Liver (tissue), 9 donors: ENCODE results near the gene PLA2G15. TPM values are rescaled to one million over a fixed set of nuclear protein-coding genes. Genes with fewer than 3 reads are reported as not detected.

Experiments
- DNase-seq: peaks from one replicate; pipeline ENCODE4 v3.0.0-alpha.2; 2017; ENCODE audit warnings: low spot score
- H3K27ac ChIP-seq, 2 donors: one replicate each; pipeline ENCODE4 v1.7.0; 2013; ENCODE audit warnings: inconsistent platforms in 2 of 2, low read length in 2 of 2, control low read depth in 1 of 2, low read depth in 1 of 2, mild to moderate bottlenecking in 1 of 2
- H3K27me3 ChIP-seq, 4 donors: one replicate each; pipeline versions ENCODE4 v1.6.1 to v1.7.0; 2013; ENCODE audit warnings: low read length in 3 of 4, inconsistent platforms in 1 of 4, mild to moderate bottlenecking in 1 of 4, moderate library complexity in 1 of 4; ENCODE audit not compliant: control insufficient read depth in 4 of 4, insufficient read depth in 4 of 4
- H3K36me3 ChIP-seq, 4 donors: one replicate each; pipeline versions ENCODE4 v1.6.1 to v1.7.0; 2013; ENCODE audit warnings: low read length in 3 of 4, mild to moderate bottlenecking in 3 of 4, low read depth in 1 of 4, moderate library complexity in 1 of 4; ENCODE audit not compliant: control insufficient read depth in 4 of 4, insufficient read depth in 3 of 4
- H3K4me1 ChIP-seq, 4 donors: one replicate each; pipeline versions ENCODE4 v1.6.1 to v1.7.0; 2013; ENCODE audit warnings: low read length in 3 of 4, mild to moderate bottlenecking in 3 of 4, moderate library complexity in 1 of 4; ENCODE audit not compliant: control insufficient read depth in 4 of 4, insufficient read depth in 4 of 4
- H3K4me3 ChIP-seq, 3 donors: one replicate each; pipeline versions ENCODE4 v1.6.1 to v1.7.0; 2013; ENCODE audit warnings: low read length in 3 of 3, control low read depth in 1 of 3, low read depth in 1 of 3, mild to moderate bottlenecking in 1 of 3
- H3K9ac ChIP-seq, 2 donors: one replicate each; pipeline ENCODE4 v1.7.0; 2013; ENCODE audit warnings: low read length in 2 of 2, mild to moderate bottlenecking in 2 of 2, moderate library complexity in 2 of 2, control low read depth in 1 of 2, low read depth in 1 of 2
- H3K9me3 ChIP-seq, 4 donors: one replicate each; pipeline versions ENCODE4 v1.6.1 to v1.7.0; 2013; ENCODE audit warnings: low read length in 3 of 4; ENCODE audit not compliant: control insufficient read depth in 4 of 4
- FOXA2 ChIP-seq: IDR thresholded peaks from 2 replicates; pipeline ENCODE4 v1.6.1; 2016; ENCODE audit warnings: antibody characterized with exemption
- GABPA ChIP-seq, 2 donors: IDR thresholded peaks in 1 of 2; conservative IDR thresholded peaks in 1 of 2; 2 replicates each; pipeline ENCODE4 v1.6.1; 2016; ENCODE audit warnings: antibody characterized with exemption in 2 of 2, mild to moderate bottlenecking in 1 of 2, moderate library complexity in 1 of 2
- HNF4G ChIP-seq: IDR thresholded peaks from 2 replicates; pipeline ENCODE4 v1.6.1; 2016; ENCODE audit warnings: antibody characterized with exemption
- RAD21 ChIP-seq, 2 donors: IDR thresholded peaks; 2 replicates each; pipeline ENCODE4 v1.6.1; 2016; ENCODE audit warnings: antibody characterized with exemption in 2 of 2, mild to moderate bottlenecking in 2 of 2
- RXRA ChIP-seq, 2 donors: IDR thresholded peaks; 2 replicates each; pipeline ENCODE4 v1.6.1; 2017 to 2018; ENCODE audit warnings: antibody characterized with exemption in 2 of 2, mild to moderate bottlenecking in 1 of 2
- TAF1 ChIP-seq: conservative IDR thresholded peaks from 2 replicates; pipeline ENCODE4 v1.6.1; 2016; ENCODE audit warnings: antibody characterized with exemption, mild to moderate bottlenecking
- YY1 ChIP-seq: IDR thresholded peaks from 2 replicates; pipeline ENCODE4 v1.6.1; 2016; ENCODE audit warnings: antibody characterized with exemption, mild to moderate bottlenecking
- WGBS: extraction: QIAGEN DNeasy Blood & Tissue Kit; methylation state at CpG from one replicate; pipeline ENCODE4 v1.1.7; 2013; 5-methylcytosine and 5-hydroxymethylcytosine counted together
- polyA plus RNA-seq, 2 donors: library from polyadenylated mRNA; stranded (reverse) in 1 of 2; unstranded in 1 of 2; fragments of 200-250 nt in 1 of 2; fragments of >200 nt in 1 of 2; fragmentation: Nextera tagmentation in 1 of 2; extraction: Ambion mirVana in 1 of 2; gene quantifications; one replicate each; pipeline versions ENCODE4 v1.2.1 to v1.2.3, GENCODE V29; 2013 to 2015
- total RNA-seq, 2 donors: library from RNA; depleted of rRNA; stranded (reverse); fragments of >200 nt; gene quantifications; one replicate each; pipeline ENCODE4 v1.2.3, GENCODE V29; 2014
- TF ChIP-seq, protein P1 (sequence below): IDR thresholded peaks from 2 replicates; pipeline ENCODE4 v1.6.1; 2016; ENCODE audit warnings: antibody characterized with exemption, mild to moderate bottlenecking
- TF ChIP-seq, protein P2 (sequence below): IDR thresholded peaks from 2 replicates; pipeline ENCODE4 v1.6.1; 2016; ENCODE audit warnings: antibody characterized with exemption
- TF ChIP-seq, protein P3 (sequence below): fragments of 150-350 bp; IDR thresholded peaks from 2 replicates; pipeline ENCODE4 v1.5.1; 2017; ENCODE audit warnings: improper control_type of control experiment, low read depth, low read length; ENCODE audit not compliant: missing input control
- TF ChIP-seq, protein P4 (sequence below): IDR thresholded peaks from 2 replicates; pipeline ENCODE4 v1.6.1; 2016; ENCODE audit warnings: antibody characterized with exemption
- donor health status: healthy.
- donor health status: healthy.
- donor health status: healthy.
- donor health status: healthy.
- donor health status: healthy.

Gene PLA2G15
- total and polyA plus RNA-seq, 4 donors = 4.5 to 19.8 (median 15.1) TPM

DNA sequence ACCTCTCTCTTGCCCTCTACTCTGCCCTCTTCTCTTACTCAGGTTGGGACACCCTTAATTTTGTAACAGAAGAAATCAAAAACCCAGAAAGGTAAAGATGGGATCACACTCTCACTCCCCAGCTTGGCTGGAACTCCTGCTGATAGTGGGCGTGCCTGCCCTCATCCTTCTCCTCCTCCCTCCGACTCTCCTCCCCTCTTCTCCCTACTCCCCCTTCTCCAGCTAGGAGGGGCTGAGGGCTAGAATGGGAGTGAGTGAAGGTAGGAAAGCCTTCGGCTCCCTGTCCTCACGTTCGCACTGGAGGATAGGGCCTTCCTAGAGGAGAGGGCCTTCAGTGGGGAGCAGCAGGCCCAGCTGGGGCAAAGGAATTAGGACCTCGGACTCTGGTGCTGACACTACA, 45.3 kb downstream of the PLA2G15 start (continued):
- TF ChIP-seq, protein P1, sequence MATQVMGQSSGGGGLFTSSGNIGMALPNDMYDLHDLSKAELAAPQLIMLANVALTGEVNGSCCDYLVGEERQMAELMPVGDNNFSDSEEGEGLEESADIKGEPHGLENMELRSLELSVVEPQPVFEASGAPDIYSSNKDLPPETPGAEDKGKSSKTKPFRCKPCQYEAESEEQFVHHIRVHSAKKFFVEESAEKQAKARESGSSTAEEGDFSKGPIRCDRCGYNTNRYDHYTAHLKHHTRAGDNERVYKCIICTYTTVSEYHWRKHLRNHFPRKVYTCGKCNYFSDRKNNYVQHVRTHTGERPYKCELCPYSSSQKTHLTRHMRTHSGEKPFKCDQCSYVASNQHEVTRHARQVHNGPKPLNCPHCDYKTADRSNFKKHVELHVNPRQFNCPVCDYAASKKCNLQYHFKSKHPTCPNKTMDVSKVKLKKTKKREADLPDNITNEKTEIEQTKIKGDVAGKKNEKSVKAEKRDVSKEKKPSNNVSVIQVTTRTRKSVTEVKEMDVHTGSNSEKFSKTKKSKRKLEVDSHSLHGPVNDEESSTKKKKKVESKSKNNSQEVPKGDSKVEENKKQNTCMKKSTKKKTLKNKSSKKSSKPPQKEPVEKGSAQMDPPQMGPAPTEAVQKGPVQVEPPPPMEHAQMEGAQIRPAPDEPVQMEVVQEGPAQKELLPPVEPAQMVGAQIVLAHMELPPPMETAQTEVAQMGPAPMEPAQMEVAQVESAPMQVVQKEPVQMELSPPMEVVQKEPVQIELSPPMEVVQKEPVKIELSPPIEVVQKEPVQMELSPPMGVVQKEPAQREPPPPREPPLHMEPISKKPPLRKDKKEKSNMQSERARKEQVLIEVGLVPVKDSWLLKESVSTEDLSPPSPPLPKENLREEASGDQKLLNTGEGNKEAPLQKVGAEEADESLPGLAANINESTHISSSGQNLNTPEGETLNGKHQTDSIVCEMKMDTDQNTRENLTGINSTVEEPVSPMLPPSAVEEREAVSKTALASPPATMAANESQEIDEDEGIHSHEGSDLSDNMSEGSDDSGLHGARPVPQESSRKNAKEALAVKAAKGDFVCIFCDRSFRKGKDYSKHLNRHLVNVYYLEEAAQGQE = no peak
- TF ChIP-seq TAF1 = no peak

DNA sequence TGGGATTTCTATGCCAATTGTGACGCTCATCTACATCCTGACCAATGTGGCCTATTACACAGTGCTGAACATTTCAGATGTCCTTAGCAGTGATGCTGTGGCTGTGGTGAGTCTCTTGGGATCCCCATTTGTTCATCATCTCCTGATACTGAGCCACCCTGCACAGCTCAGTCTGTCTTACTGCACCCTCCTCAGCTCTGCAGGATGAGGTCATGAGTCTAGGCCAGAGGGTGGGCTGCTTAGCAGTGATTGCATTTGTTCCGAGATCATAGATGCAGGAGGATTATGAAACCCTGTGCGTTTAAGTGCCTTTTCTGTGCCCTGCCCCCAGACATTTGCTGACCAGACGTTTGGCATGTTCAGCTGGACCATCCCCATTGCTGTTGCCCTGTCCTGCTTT, 46.1 kb downstream of the PLA2G15 start:
- H3K9me3 ChIP-seq = no peaks in the 10 kb centered on the region
- peaks cover 0 to 6% (median 2%) of the 10 kb centered on the region in 4 donors for H3K36me3 ChIP-seq
- no peak overlapping the region for H3K9ac ChIP-seq
- TF ChIP-seq, protein P1 = no peak
- no peak overlapping the region for H3K27ac ChIP-seq
- no peak for DNase-seq
- 86% methylated on average over 4 of the region's 4 CpGs for WGBS
- no peaks in the 10 kb centered on the region for H3K4me1 ChIP-seq
- no peak overlapping the region for H3K4me3 ChIP-seq
- no peaks in the 10 kb centered on the region for H3K27me3 ChIP-seq

DNA sequence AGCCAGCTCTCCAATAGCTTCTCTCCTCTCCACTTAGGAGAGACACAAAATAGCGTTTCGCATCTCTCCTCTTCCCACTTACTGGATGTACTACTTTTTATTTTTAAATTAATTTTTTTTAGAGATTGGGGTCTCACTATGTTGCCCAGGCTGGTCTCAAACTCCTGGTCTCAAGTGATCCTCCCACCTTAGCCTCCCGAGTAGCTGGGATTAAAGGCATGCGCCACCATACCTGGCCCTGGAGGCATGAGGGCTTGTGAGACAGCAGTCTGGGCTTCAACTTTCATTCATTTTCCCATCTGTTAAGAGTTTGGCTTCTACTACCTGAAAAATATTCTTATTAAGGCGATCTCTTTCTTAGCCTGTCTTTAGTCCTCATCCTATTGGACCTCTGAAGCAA, 47.3 kb downstream of the PLA2G15 start:
- WGBS = 96% methylated on average over 5 of the region's 5 CpGs
- Histone ChIP-seq H3K27me3 (no peaks in the 10 kb centered on the region), H3K4me3 (no peak overlapping the region), H3K27ac (no peak overlapping the region), H3K9me3 (no peaks in the 10 kb centered on the region), H3K36me3 (peaks cover 0 to 8% (median 2%) of the 10 kb centered on the region in 4 donors), H3K9ac (no peak overlapping the region), H3K4me1 (no peaks in the 10 kb centered on the region)
- TF ChIP-seq RAD21 (IDR thresholded peaks at IDR 0.05) = no peak
- TF ChIP-seq, protein P2, sequence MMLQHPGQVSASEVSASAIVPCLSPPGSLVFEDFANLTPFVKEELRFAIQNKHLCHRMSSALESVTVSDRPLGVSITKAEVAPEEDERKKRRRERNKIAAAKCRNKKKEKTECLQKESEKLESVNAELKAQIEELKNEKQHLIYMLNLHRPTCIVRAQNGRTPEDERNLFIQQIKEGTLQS = no peak
- TF ChIP-seq FOXA2 = no peak
- no peak for TF ChIP-seq HNF4G
- no peak for TF ChIP-seq RXRA (IDR thresholded peaks at IDR 0.05)
- TF ChIP-seq, protein P3, sequence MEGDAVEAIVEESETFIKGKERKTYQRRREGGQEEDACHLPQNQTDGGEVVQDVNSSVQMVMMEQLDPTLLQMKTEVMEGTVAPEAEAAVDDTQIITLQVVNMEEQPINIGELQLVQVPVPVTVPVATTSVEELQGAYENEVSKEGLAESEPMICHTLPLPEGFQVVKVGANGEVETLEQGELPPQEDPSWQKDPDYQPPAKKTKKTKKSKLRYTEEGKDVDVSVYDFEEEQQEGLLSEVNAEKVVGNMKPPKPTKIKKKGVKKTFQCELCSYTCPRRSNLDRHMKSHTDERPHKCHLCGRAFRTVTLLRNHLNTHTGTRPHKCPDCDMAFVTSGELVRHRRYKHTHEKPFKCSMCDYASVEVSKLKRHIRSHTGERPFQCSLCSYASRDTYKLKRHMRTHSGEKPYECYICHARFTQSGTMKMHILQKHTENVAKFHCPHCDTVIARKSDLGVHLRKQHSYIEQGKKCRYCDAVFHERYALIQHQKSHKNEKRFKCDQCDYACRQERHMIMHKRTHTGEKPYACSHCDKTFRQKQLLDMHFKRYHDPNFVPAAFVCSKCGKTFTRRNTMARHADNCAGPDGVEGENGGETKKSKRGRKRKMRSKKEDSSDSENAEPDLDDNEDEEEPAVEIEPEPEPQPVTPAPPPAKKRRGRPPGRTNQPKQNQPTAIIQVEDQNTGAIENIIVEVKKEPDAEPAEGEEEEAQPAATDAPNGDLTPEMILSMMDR = no peak
- no peak for TF ChIP-seq GABPA (IDR thresholded peaks at IDR 0.05 in 1 of 2, conservative IDR thresholded peaks at IDR 0.05 in 1 of 2)
- TF ChIP-seq, protein P4, sequence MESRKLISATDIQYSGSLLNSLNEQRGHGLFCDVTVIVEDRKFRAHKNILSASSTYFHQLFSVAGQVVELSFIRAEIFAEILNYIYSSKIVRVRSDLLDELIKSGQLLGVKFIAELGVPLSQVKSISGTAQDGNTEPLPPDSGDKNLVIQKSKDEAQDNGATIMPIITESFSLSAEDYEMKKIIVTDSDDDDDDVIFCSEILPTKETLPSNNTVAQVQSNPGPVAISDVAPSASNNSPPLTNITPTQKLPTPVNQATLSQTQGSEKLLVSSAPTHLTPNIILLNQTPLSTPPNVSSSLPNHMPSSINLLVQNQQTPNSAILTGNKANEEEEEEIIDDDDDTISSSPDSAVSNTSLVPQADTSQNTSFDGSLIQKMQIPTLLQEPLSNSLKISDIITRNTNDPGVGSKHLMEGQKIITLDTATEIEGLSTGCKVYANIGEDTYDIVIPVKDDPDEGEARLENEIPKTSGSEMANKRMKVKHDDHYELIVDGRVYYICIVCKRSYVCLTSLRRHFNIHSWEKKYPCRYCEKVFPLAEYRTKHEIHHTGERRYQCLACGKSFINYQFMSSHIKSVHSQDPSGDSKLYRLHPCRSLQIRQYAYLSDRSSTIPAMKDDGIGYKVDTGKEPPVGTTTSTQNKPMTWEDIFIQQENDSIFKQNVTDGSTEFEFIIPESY = no peak
- TF ChIP-seq YY1 = no peak
- TF ChIP-seq, protein P1 = no peak
- TF ChIP-seq TAF1 = no peak
- no peak for DNase-seq
